ENCODE measurements around the gene GSDME. TPM values are rescaled to one million over a fixed set of nuclear protein-coding genes. Genes with fewer than 3 reads are reported as not detected.
"Not testable (repeated sequence)": the region's sequence is repeated elsewhere in the genome, so short reads cannot be mapped to it uniquely, and the experiment has no call there.

The GSDME gene
- total RNA-seq, 4 donors from 2014 or later, result 3.1 to 5.2 (median 3.9) TPM

DNA sequence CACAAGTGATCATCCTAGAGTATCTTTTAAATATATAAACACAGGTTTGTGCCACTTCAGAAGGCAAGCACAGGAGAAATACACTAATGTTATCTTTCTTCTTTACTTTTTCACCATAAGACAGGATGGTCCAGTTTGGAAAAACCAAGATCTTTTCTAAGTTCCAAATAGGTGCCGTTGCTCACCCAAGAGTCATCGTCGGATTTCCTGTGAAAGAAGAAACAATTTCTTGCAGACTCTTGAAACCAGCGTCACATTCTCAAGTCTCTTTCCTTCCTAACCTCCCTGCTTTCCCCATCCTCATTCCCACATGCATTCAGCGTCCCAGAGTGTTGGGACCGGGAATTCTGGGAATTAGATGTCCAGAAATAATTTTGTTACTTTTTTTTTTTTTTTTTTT is 42.8 kb upstream of the GSDME start:
- no peak for ATAC-seq
- Histone ChIP-seq H3K4me3 (no peak overlapping the region), H3K4me1 (no peaks in the 10 kb centered on the region), H3K27me3 (no peaks in the 10 kb centered on the region), H3K9me3 (no peaks in the 10 kb centered on the region), H3K27ac (no peak overlapping the region), H3K36me3 (no peaks in the 10 kb centered on the region)
- no peak for DNase-seq
- no peak for TF ChIP-seq POLR2A (IDR thresholded peaks at IDR 0.05)
- intact Hi-C loops (cut with DNase I; ENCODE audit: low total_unique reads), result no loop called here
- in situ Hi-C loops (cut with MboI; ENCODE audit: low sequenced_read_pairs in 4 of 4), result no loop called here

DNA sequence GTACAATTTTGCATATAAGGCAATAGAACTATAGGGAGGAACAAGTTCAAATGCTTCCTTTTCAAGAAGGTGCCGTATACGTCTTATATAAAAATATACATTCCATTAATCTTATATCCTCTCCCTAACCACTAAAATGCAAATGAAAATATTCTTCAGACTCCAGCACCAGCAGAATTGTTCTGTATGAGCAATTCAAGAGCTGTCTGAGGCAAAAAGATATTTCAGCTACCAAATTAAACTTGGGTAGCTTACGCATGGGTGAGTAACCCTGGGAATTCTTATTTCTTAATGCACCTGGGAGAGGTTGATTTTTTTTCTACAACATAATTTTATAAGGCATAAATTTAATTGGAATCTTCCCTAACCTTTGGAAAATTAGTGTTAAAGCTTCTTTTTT is 42.2 kb upstream of the GSDME start:
- TF ChIP-seq, protein P1, sequence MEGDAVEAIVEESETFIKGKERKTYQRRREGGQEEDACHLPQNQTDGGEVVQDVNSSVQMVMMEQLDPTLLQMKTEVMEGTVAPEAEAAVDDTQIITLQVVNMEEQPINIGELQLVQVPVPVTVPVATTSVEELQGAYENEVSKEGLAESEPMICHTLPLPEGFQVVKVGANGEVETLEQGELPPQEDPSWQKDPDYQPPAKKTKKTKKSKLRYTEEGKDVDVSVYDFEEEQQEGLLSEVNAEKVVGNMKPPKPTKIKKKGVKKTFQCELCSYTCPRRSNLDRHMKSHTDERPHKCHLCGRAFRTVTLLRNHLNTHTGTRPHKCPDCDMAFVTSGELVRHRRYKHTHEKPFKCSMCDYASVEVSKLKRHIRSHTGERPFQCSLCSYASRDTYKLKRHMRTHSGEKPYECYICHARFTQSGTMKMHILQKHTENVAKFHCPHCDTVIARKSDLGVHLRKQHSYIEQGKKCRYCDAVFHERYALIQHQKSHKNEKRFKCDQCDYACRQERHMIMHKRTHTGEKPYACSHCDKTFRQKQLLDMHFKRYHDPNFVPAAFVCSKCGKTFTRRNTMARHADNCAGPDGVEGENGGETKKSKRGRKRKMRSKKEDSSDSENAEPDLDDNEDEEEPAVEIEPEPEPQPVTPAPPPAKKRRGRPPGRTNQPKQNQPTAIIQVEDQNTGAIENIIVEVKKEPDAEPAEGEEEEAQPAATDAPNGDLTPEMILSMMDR (IDR thresholded peaks at IDR 0.05 in 4 of 5, conservative IDR thresholded peaks at IDR 0.05 in 1 of 5), result no peak
- TF ChIP-seq POLR2A (IDR thresholded peaks at IDR 0.05), result no peak
- no peak overlapping the region for H3K27ac ChIP-seq
- intact Hi-C loops (cut with DNase I; ENCODE audit: low total_unique reads), result no loop called here

DNA sequence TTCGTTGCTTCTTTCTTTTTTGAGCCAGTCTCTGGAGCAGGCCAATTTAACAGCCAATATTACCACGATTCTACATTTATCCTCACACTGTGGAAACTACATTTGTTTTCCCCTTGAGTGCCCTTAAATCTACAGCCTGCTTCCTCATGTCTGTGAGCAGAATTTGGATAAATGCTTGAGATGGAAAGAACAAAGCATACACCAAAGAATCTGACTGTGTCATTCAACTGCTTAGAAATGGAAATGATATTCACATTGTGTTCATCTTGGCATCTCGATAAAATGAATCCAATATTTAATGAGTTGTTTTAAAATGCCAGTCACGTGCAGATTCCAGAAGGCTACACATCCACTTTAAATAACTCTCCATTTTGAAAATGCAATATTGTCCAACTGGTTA is 41.0 kb upstream of the GSDME start:
- no peak for ATAC-seq
- no peaks in the 10 kb centered on the region for H3K9me3 ChIP-seq
- H3K36me3 ChIP-seq, result no peaks in the 10 kb centered on the region
- no peak overlapping the region for H3K4me3 ChIP-seq
- no peak overlapping the region for H3K27ac ChIP-seq
- DNase-seq, result no peak
- TF ChIP-seq, protein P1 (IDR thresholded peaks at IDR 0.05 in 4 of 5, conservative IDR thresholded peaks at IDR 0.05 in 1 of 5), result no peak
- no peak for TF ChIP-seq POLR2A (IDR thresholded peaks at IDR 0.05)
- in situ Hi-C loops (cut with MboI; ENCODE audit: low sequenced_read_pairs in 4 of 4) (no loop called here), intact Hi-C loops (cut with DNase I; ENCODE audit: low total_unique reads) (no loop called here)
- H3K4me1 ChIP-seq, result no peaks in the 10 kb centered on the region
- no peaks in the 10 kb centered on the region for H3K27me3 ChIP-seq

More for the DNA sequence above, 42.2 kb upstream of the GSDME start:
- Histone ChIP-seq H3K4me1 (no peaks in the 10 kb centered on the region), H3K9me3 (no peaks in the 10 kb centered on the region), H3K36me3 (no peaks in the 10 kb centered on the region), H3K4me3 (no peak overlapping the region), H3K27me3 (no peaks in the 10 kb centered on the region)
- ATAC-seq, result no peak
- DNase-seq, result no peak
- in situ Hi-C loops (cut with MboI; ENCODE audit: low sequenced_read_pairs in 4 of 4), result no loop called here

DNA sequence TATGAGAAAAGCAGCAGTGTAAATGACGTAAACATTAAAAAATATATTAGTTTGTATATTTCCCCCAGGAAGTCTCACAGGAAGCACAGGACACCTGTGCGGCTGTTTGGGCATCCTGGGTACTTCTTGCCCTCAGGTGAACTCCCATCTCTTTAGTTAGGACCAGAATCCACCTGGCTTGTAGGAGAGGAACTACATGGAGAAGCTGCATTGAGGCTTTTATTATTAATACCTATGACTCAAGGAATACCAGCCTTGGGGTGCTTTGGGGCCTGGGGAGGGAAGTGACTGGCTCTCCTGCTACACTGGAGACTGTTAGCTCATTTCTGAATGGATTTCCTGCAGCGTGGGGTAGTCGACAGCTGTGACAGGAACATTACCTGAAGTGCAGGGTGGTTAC is 40.0 kb upstream of the GSDME start:
- H3K27ac ChIP-seq, result no peak overlapping the region
- H3K9me3 ChIP-seq, result no peaks in the 10 kb centered on the region
- no peaks in the 10 kb centered on the region for H3K36me3 ChIP-seq
- intact Hi-C loops (cut with DNase I; ENCODE audit: low total_unique reads) (no loop called here), in situ Hi-C loops (cut with MboI; ENCODE audit: low sequenced_read_pairs in 4 of 4) (no loop called here)
- no peak for DNase-seq
- no peaks in the 10 kb centered on the region for H3K27me3 ChIP-seq
- no peaks in the 10 kb centered on the region for H3K4me1 ChIP-seq
- no peak for ATAC-seq
- H3K4me3 ChIP-seq, result no peak overlapping the region
- TF ChIP-seq, protein P1 (IDR thresholded peaks at IDR 0.05 in 4 of 5, conservative IDR thresholded peaks at IDR 0.05 in 1 of 5), result no peak
- no peak for TF ChIP-seq POLR2A (IDR thresholded peaks at IDR 0.05)

DNA sequence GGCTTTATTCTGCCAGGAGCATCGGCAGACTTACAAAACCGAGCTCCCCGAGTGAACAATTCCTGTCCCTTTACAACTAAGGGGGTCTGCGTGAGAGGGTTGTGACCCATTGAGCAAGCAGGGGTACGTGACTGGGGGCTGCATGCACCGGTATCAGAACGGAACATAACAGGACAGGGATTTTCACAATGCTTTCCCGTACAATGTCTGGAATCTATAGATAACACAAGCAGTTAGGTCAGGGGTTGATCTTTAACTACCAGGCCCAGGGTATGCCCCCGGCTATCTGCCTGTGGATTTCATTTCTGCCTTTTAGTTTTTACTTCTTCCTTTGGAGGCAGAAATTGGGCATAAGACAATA is 38.1 kb upstream of the GSDME start:
- Histone ChIP-seq H3K9me3 (no peaks in the 10 kb centered on the region), H3K27ac (no peak overlapping the region), H3K4me3 (no peak overlapping the region), H3K36me3 (no peaks in the 10 kb centered on the region), H3K27me3 (no peaks in the 10 kb centered on the region), H3K4me1 (no peaks in the 10 kb centered on the region)
- DNase-seq (no peak), ATAC-seq (no peak)
- intact Hi-C loops (cut with DNase I; ENCODE audit: low total_unique reads) (no loop called here), in situ Hi-C loops (cut with MboI; ENCODE audit: low sequenced_read_pairs in 4 of 4) (no loop called here)
- TF ChIP-seq, protein P1 (IDR thresholded peaks at IDR 0.05 in 4 of 5, conservative IDR thresholded peaks at IDR 0.05 in 1 of 5), result no peak
- TF ChIP-seq POLR2A (IDR thresholded peaks at IDR 0.05), result no peak

DNA sequence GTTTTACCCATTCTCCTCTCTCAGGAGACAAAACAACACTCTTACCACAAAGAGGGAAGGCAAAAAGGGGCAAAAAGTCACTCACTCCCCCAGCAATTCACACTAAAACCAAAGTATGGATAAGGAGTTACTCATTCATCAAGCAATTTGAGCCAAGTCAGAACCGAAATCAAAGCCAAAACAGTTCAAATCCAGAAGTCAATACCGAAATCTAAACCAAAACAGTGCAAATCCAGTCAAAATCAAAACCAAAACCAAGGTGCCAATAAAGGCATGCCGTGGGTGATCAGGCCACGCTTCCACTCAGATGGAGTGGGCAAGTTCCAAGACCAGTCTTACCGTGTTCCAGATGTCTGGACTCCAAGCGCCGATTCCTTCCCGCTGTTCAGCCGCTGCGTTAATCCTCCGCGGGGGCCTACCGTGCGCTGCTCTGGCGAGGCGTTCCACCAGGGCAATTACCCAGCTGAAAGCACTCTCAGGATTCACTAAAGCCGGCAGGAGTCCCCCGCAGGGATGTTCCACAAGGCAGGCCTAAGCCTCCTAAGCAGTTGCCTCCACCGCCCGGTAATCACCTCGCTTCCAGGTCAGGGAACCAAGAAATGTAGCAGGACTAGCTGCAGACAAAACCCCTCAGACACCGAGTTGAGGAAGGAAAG is 37.6 kb upstream of the GSDME start:
- H3K27ac ChIP-seq, ATAC-seq, H3K27me3 ChIP-seq: not testable (repeated sequence)

More for the DNA sequence above, 37.6 kb upstream of the GSDME start:
- DNase-seq; H3K4me1 ChIP-seq; H3K9me3 ChIP-seq; intact Hi-C loops (cut with DNase I; ENCODE audit: low total_unique reads); in situ Hi-C loops (cut with MboI; ENCODE audit: low sequenced_read_pairs in 4 of 4); H3K4me3 ChIP-seq; H3K36me3 ChIP-seq: not testable (repeated sequence)
